NB4 (cell line): Measurements from ENCODE around the gene CEP131.

ENCODE experiments used
- DNase-seq: peaks from one replicate; pipeline ENCODE4 v3.0.0; 2010; ENCODE audit warnings: low read depth
- H3K4me3 ChIP-seq: one replicate; pipeline ENCODE4 v1.5.1; 2011; ENCODE audit warnings: mild to moderate bottlenecking, low read depth, low read length, moderate library complexity
- CTCF ChIP-seq: IDR thresholded peaks from one replicate; pipeline ENCODE4 v1.5.1; 2012; ENCODE audit warnings: low read depth, low read length
- MAX ChIP-seq: IDR thresholded peaks from 2 replicates; pipeline ENCODE4 v1.6.1; 2011; ENCODE audit warnings: low read depth, low read length
- MYC ChIP-seq: IDR thresholded peaks from 2 replicates; pipeline ENCODE4 v1.6.1; 2011; ENCODE audit warnings: low read depth, low read length
- POLR2A ChIP-seq: IDR thresholded peaks from 2 replicates; pipeline ENCODE4 v1.6.1; 2011; ENCODE audit warnings: mild to moderate bottlenecking; ENCODE audit not compliant: insufficient read length; ENCODE audit errors: extremely low read depth

CEP131 gene

GRCh38 chr17:81233316-81233715 is 10.6 kb upstream of the CEP131 start:
- TF ChIP-seq POLR2A (no peak), MYC (no peak), MAX (no peak), CTCF (no peak)
- no peak for DNase-seq

GRCh38 chr17:81232616-81233241 is 10.0 kb upstream of the CEP131 start:
- no peak overlapping the region for H3K4me3 ChIP-seq
- DNase-seq, result no peak
- TF ChIP-seq POLR2A (no peak), MYC (no peak), CTCF (no peak), MAX (no peak)

More at GRCh38 chr17:81233316-81233715, 10.6 kb upstream of the CEP131 start:
- H3K4me3 ChIP-seq, result no peak overlapping the region

- DNase-seq, result no peak
- no peak for TF ChIP-seq MAX
- no peak for TF ChIP-seq CTCF
- TF ChIP-seq MYC, result no peak
- no peak for TF ChIP-seq POLR2A
Observed at GRCh38 chr17:81231766-81232581, 9.2 kb upstream of the CEP131 start.

GRCh38 chr17:81231121-81231645 is 8.4 kb upstream of the CEP131 start:
- no peak overlapping the region for H3K4me3 ChIP-seq
- no peak for TF ChIP-seq MYC
- no peak for TF ChIP-seq POLR2A
- TF ChIP-seq CTCF, result no peak
- TF ChIP-seq MAX, result no peak
- no peak for DNase-seq

More at GRCh38 chr17:81231766-81232581, 9.2 kb upstream of the CEP131 start:
- no peak overlapping the region for H3K4me3 ChIP-seq

- H3K4me3 ChIP-seq, result no peak overlapping the region
- TF ChIP-seq CTCF (peak; percentile 51), POLR2A (no peak)
- peak; percentile 64 for DNase-seq
Observed at GRCh38 chr17:81230043-81230820, 7.5 kb upstream of the CEP131 start.
